NCI-H2227 treated with DMSO at 0.1 percent for 48 hours (cell line): Measurements from ENCODE around the gene VWA7.

Source experiments
- DNase-seq: peaks from one replicate; lab custom pipeline; 2025; lab: John Stamatoyannopoulos, UW

Gene VWA7

DNA sequence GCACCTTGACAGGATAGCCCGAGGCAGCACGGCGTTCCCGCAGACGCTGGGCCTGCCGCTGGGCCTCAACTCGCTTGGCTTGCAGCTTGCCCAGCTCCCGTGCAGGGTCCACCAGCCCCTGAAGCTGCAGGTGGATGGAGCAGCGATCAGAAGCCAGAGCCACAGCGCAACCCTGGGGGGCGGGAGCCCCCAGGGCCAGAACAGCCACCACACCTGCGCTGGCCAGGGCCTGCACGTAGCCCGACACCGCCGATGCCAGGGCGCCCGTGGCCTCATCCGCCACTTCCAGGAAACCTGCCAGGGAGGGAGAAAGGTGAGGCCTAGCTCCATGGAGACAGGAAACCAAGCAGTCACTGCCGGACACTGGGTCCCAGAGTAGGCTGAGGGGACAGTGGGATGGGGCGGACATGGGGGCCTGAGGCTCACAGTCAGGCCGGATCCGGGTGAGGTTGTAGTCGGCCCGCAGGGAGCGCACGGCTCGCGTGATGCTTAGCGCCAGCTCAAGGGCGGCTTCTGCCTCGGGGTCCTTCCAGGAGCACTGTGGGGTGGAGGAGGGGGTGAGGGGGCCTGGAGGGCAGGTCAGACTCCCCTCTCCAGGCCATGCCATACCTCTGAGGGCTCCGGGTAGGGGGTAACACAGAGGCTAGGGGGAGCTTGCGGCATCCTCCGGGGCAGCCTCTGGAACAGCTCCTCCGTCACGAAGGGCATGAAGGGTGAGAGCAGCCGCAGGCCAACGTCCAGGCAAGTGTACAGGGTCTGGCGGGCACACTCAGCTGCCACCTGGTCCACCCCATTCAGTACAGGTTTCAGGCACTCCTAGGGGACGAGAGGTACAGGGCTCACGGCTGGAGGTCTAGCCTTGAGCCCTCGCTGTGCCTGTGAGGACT, 2.1 kb upstream of the VWA7 start:
- no peak for DNase-seq

DNA sequence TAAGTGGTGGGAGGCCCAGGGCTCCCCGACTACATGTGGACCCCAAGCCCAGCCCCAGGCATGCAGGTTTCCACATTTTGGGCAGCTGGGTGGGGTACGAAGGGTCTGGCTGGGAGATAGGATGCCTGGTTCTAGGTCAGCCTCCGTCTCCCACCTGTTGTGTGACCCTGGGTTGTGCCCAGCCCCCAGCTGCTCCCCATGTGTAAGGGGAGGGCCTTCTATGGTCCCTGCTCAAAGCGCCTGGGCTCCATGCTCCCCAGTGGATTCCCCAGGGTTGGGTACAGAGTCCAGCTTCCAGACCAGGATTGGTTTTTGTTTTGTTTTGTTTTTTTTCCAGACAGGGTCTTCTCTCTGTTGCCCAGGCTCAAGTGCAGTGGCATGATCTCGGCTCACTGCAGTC, 1.1 kb upstream of the VWA7 start:
- no peak for DNase-seq

- no peak for DNase-seq
Measured at GRCh38 chr6:31777667-31778050, 531 bp upstream of the VWA7 start.

GRCh38 chr6:31776485-31776988, 591 bp downstream of the VWA7 start:
- DNase-seq: peak; percentile 27

DNA sequence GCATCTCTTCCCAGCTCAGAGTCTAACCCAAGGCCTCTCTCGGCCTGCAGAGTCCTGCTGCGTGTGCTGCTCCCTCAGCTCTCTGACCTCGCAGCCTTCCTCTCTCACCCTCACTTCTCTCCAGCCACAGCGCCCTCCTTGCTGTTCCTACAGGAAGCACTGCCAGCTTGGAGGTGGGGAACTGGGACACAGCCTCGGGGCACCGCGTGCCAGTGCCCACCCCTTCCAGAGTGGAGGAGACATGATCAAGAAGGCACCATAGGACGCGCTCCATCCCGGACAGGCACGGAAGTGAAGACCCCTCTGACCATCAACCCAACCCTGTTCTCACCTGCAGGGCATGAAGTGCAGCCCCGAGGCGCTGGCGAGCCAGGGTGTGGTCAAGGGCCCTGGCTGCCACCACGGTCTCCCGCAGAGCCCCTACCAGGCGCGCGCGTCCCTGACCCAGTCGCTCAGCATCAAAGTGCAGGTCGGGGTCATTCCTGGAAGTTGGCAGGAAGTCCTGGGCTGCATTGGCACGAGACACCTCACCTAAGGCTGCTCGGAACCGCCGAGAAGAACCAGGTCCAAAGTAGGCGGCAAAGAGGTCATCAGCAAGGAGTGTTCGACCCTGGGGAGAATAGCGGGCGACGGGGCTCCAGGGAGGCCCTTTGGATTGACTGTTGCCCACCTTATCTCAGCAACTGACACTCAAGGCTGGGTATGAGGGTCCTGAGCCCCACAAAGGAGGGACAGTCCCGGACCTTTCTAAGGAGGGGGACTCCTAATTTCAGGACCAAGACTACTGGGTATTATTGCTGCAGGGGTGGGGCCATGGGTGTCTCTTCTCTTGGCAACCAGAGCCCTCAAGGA, 1.3 kb downstream of the VWA7 start:
- no peak for DNase-seq

DNA sequence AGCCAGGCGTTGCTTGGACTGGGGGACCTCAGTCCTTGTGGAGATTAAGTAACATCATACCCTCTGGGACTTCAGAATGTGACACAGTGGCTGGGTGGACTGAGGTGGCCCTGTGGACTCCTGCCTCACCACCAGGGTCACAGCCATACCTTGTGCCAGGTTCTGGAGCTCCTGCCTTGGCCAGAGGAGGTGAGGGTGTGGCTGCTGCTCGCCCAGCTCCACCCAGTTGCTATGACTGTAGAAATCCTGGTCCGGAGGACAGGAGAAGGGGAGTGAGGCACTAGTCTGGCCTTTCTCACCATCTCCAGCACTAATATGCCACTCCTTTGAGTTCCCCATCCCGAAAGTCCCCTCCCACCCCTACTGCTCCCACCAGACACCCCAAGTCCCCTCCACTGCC, 1.9 kb downstream of the VWA7 start:
- DNase-seq: no peak

DNA sequence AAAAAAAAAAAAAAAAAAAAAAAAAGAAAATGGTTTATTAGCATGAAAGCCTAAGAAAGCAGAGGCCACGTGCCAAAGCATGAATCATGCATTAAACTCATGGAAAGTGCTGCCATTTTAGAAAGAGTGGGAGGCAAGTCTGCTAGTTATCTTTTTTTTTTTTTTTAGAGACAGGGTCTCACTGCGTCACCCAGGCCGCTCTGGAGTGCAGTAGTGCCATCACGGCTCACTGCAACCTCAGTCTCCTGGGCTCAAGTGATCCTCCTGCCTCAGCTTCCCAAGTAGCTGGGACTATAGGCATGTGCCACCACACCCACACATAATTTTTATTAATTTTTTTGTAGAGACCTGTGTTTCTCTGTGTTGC, 5.2 kb downstream of the VWA7 start:
- DNase-seq: no peak

- no peak for DNase-seq
Measured at GRCh38 chr6:31770860-31771259, 6.3 kb downstream of the VWA7 start.

DNA sequence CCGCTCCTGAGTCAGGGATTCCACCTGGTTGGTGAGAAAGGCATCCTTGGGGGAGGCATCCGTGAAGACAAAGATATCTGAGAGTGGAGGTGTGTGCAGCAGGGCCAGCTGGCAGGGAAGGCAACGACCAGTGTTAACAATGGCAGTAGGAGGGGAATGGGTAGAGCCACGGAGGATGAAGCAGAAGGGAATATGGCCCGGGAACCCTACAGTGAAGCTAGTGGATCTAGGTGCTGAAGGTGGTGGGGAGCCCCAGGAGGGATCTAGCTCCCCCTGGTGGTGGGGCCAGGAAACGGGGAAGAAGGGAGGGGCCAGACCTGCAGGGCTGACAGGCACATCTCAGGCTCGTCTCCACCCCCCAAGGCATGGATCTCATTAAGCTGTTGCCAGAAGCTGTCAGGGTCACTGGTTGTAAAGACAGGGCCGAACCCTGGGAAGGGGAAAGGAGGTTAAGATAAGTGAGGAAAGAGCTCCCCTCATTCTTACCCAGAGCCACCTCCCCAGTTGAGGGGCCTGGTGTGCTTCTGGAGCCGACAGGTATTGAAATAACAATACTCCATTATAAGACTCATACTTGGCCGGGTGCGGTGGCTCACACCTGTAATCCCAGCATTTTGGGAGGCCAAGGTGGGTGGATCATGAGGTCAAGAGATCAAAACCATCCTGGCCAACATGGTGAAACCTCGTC, 7.3 kb downstream of the VWA7 start:
- no peak for DNase-seq

GRCh38 chr6:31768363-31769257, 8.5 kb downstream of the VWA7 start:
- DNase-seq: no peak

DNA sequence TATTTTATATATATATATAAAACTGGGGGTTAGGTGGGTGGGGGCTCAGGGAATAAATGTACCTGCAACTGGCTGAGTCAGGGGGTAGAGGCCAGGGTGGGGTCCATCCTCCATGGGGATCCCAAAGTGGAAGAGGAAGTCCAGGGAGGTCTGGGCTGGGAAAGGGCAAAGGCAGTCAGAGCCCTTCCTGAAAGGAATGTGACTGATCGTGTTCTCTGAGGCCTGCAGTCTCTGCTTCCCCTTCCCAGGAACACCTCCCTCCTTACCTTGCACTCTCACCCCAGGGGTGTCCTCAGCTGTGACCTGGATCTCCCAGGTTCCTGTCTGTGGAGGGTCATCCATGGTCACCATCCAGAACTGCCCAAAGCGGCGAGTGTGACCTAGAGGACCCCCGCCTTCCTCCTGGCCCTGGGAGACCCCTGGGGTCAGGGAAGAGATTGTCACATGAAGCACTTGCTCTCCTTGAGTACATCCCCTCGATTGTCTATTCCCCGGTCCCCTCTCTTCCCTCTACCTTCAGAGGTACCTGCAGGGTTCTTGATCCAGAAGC, 10.0 kb downstream of the VWA7 start:
- no peak for DNase-seq

- DNase-seq: no peak
Measured at GRCh38 chr6:31765910-31766794, 11.0 kb downstream of the VWA7 start.

- no peak for DNase-seq
Measured at GRCh38 chr6:31765559-31765909, 11.6 kb downstream of the VWA7 start.

GRCh38 chr6:31764198-31764597, 12.9 kb downstream of the VWA7 start:
- DNase-seq: no peak

DNA sequence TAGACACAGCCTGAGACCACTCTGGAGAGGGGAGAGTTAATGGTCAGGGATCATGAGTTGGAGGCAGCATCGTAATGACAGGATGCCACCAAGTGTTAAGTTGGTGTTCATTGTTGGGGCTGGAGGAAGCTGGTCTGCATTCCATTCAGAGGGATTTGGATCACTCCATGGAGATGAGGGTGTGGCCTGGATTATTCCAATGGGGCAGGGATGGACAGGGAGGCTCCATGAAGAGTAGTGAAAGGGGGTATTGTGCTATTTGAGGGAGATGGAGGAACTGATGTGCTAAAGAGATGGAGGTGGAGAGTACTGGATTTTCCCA, 13.5 kb downstream of the VWA7 start:
- no peak for DNase-seq

GRCh38 chr6:31762878-31763618, 14.1 kb downstream of the VWA7 start:
- no peak for DNase-seq

DNA sequence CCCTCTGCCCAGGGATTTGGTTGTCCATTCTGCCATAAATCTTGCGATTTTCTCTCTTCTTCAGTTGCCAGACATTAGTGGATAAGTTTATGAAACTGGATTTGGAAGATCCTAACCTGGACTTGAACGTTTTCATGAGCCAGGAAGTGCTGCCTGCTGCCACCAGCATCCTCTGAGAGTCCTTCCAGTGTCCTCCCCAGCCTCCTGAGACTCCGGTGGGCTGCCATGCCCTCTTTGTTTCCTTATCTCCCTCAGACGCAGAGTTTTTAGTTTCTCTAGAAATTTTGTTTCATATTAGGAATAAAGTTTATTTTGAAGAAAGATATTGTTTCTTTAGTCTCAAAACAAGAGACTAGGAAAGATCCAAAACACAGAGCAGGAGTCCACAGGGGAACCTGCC, 14.8 kb downstream of the VWA7 start, which contains the start of gene SAPCD1:
Gene SAPCD1, plus strand, starts transcription at position 301 of the 400 bp plus-strand sequence. CDS start 399 bp downstream, outside the sequence.
- no peak for DNase-seq

GRCh38 chr6:31761343-31761742, 15.8 kb downstream of the VWA7 start:
- no peak for DNase-seq

DNA sequence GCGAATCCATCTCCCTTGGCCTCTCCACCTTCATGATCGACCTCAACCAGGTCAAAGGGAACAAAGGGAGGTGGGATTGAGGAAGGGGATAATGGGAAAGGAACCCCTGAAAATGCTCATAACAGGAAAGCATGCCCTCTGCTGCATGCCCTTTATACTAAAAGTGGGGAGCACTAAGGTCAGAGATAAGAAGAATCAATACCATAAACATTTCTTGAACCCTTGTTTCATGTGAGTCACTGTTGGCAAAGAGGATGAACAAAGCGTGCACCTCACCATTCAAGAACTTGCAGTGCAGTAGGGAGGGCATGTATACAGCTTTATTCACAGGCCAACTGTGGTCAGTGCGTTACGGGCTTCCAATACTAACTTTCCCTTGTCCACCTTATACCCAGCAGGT, 16.3 kb downstream of the VWA7 start:
- no peak for DNase-seq
